Upper lobe of left lung (tissue), 6 donors: ENCODE results near the gene SNRNP40. TPM values are rescaled to one million over a fixed set of nuclear protein-coding genes. Genes with fewer than 3 reads are reported as not detected.
"Not testable (repeated sequence)": the region's sequence is repeated elsewhere in the genome, so short reads cannot be mapped to it uniquely, and the experiment has no call there.

ENCODE experiments used
- ATAC-seq, 2 donors: fragments of 200-7000 bp; cut with Tn5 transposase; one replicate each; pipeline ENCODE4 v1.9.1; 2022; ENCODE audit warnings: mild to moderate bottlenecking in 2 of 2, moderate library complexity in 2 of 2; ENCODE audit not compliant: low FRiP score in 2 of 2
- DNase-seq, 2 donors: peaks; one replicate each; pipeline ENCODE4 v3.0.0-alpha.2; 2019 to 2020
- H3K27ac ChIP-seq, 4 donors: fragments of 200-600 bp; sonication (generic); one replicate each; pipeline ENCODE4 v1.5.1; 2016 to 2019
- H3K27me3 ChIP-seq, 4 donors: fragments of 200-600 bp; sonication (generic); one replicate each; pipeline ENCODE4 v1.5.1; 2017 to 2019
- H3K36me3 ChIP-seq, 4 donors: fragments of 200-600 bp; sonication (generic); one replicate each; pipeline ENCODE4 v1.5.1; 2016 to 2019
- H3K4me1 ChIP-seq, 4 donors: fragments of 200-600 bp; sonication (generic); one replicate each; pipeline ENCODE4 v1.5.1; 2018 to 2019
- H3K4me3 ChIP-seq, 4 donors: fragments of 200-600 bp; sonication (generic); one replicate each; pipeline ENCODE4 v1.5.1; 2017 to 2019; ENCODE audit warnings: mild to moderate bottlenecking in 2 of 4, moderate library complexity in 1 of 4
- H3K9me3 ChIP-seq, 4 donors: fragments of 200-600 bp; sonication (generic); one replicate each; pipeline ENCODE4 v1.5.1; 2018 to 2019
- CTCF ChIP-seq, 6 experiments: fragments of 450-650 bp in 4 of 6; fragments of 200-600 bp in 2 of 6; sonication (generic) in 2 of 6; IDR thresholded peaks; one replicate each; pipeline ENCODE4 v1.5.1; 2016 to 2019; ENCODE audit warnings: antibody characterized with exemption in 6 of 6
- EP300 ChIP-seq, 4 donors: sonication (generic); formaldehyde crosslinking; IDR thresholded peaks; one replicate each; pipeline ENCODE4 v1.5.1; 2017; ENCODE audit warnings: antibody characterized with exemption in 4 of 4, control low read depth in 2 of 4
- POLR2A ChIP-seq, 4 donors: fragments of 450-650 bp; IDR thresholded peaks; one replicate each; pipeline ENCODE4 v1.5.1; 2016 to 2017; ENCODE audit warnings: antibody characterized with exemption in 4 of 4, mild to moderate bottlenecking in 2 of 4
- POLR2AphosphoS5 ChIP-seq, 2 donors: sonication (generic); formaldehyde crosslinking; IDR thresholded peaks; one replicate each; pipeline ENCODE4 v1.5.1; 2017; ENCODE audit warnings: antibody characterized with exemption in 2 of 2
- WGBS, 2 donors: methylation state at CpG; one replicate each; pipeline ENCODE4 v1.1.5; 2017 to 2018; 5-methylcytosine and 5-hydroxymethylcytosine counted together
- total RNA-seq, 6 donors: library from RNA; depleted of rRNA in 4 of 6; stranded (reverse); fragments of >200 nt in 4 of 6; gene quantifications; one replicate each; pipeline versions ENCODE4 v1.1.0 to v1.2.1, GENCODE V29; 2016 to 2021
- donor health status: DM: no; HTN: no; CAD: no; lungs with moderate emphysema.
- donor health status: DM: no; HTN: yes; CAD: no; lungs with severe emphysema.

SNRNP40 gene
- total RNA-seq, 6 donors from 2014 or later = 19.4 to 58.7 (median 44.1) TPM

DNA sequence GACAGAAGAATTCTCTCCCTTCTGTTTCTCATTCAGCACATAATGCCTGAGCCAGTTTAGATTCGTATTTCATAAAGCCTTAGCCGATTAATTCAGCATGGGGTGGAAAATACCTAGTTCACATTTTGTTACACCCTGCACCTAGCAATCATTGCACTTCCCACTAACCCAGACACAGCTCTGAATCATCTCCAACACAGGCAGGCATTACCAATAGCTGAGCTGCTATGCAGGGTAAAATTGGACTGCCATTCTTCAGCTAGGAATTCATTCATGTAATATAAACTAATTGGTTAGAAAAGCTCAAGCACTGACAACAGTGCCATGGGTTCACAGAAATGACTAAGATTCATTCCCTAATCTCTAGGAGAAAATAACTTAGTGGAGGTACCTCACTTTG, 30.0 kb downstream of the SNRNP40 start:
- no peaks in the 10 kb centered on the region for H3K27me3 ChIP-seq
- H3K36me3 ChIP-seq = peaks cover 25 to 89% (median 55%) of the 10 kb centered on the region in 4 donors
- H3K9me3 ChIP-seq = no peaks in the 10 kb centered on the region
- DNase-seq (no peak), ATAC-seq (no peak)
- H3K4me3 ChIP-seq = no peak overlapping the region
- peaks cover 0 to 3% (median 0%) of the 10 kb centered on the region in 4 donors for H3K4me1 ChIP-seq
- no peak for TF ChIP-seq EP300 (IDR thresholded peaks at IDR 0.05)
- no peak for TF ChIP-seq POLR2AphosphoS5 (IDR thresholded peaks at IDR 0.05)
- TF ChIP-seq CTCF (IDR thresholded peaks at IDR 0.05) = no peak
- TF ChIP-seq POLR2A (IDR thresholded peaks at IDR 0.05) = no peak
- no peak overlapping the region for H3K27ac ChIP-seq
- WGBS, 2 donors = 85 to 100% methylated on average over 2 of the region's 2 CpGs

DNA sequence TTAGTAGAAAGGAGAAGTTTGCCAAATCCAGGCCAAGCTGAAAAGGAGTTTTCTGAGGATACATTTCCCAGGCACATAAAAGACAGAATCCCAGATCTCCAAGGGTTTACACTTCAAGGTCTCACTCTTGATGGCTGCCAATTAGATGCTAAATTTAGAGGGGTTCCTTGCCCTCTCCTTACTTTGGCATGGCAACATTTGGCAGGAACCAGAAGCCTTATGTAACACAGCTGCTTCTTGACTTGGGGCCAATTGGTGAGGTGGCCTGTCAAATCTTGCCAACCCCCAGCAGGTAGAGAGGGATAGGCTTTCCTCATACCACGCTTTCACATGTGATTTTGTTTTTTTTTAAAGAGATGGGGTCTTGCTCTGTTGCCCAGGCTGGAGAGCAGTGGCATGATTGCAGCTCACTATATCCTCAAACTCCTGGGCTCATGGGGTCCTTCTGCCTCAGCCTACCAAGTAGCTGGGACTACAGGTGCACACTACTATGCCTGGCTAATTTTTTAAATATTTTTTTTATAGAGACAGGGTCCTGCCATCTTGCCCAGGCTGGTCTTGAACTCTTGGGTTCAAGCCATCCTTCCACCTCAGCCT, 31.7 kb downstream of the SNRNP40 start:
- no peak overlapping the region for H3K27ac ChIP-seq
- 75 to 88% methylated on average over 1 of the region's 1 CpG for WGBS, 2 donors
- no peak overlapping the region for H3K4me3 ChIP-seq
- ATAC-seq = no peak
- DNase-seq = no peak
- H3K27me3 ChIP-seq = no peaks in the 10 kb centered on the region
- peaks cover 20 to 89% (median 57%) of the 10 kb centered on the region in 4 donors for H3K36me3 ChIP-seq
- TF ChIP-seq CTCF (IDR thresholded peaks at IDR 0.05) (no peak), POLR2AphosphoS5 (IDR thresholded peaks at IDR 0.05) (no peak), EP300 (IDR thresholded peaks at IDR 0.05) (no peak), POLR2A (IDR thresholded peaks at IDR 0.05) (no peak)
- H3K4me1 ChIP-seq = peaks cover 0 to 3% (median 0%) of the 10 kb centered on the region in 4 donors
- H3K9me3 ChIP-seq = no peaks in the 10 kb centered on the region

GRCh38 chr1:31263408-31263807, 33.2 kb downstream of the SNRNP40 start:
- no peak for TF ChIP-seq EP300 (IDR thresholded peaks at IDR 0.05)
- Histone ChIP-seq H3K4me1 (peaks cover 0 to 3% (median 0%) of the 10 kb centered on the region in 4 donors), H3K27ac (no peak overlapping the region), H3K36me3 (peaks cover 24 to 89% (median 61%) of the 10 kb centered on the region in 4 donors), H3K27me3 (no peaks in the 10 kb centered on the region), H3K9me3 (no peaks in the 10 kb centered on the region), H3K4me3 (no peak overlapping the region)
- WGBS, 2 donors = 92 to 95% methylated on average over 3 of the region's 3 CpGs
- DNase-seq = no peak
- no peak for ATAC-seq

GRCh38 chr1:31262393-31262792, 34.2 kb downstream of the SNRNP40 start:
- H3K9me3 ChIP-seq, H3K4me3 ChIP-seq, H3K27ac ChIP-seq, H3K4me1 ChIP-seq, ATAC-seq, H3K27me3 ChIP-seq, DNase-seq: not testable (repeated sequence)
- 91 to 93% methylated on average over 5 of the region's 5 CpGs for WGBS, 2 donors
- peaks cover 23 to 89% (median 62%) of the 10 kb centered on the region in 4 donors for H3K36me3 ChIP-seq

- 96 to 100% methylated on average over 3 of the region's 3 CpGs for WGBS, 2 donors
- Histone ChIP-seq H3K27ac (no peak overlapping the region), H3K27me3 (no peaks in the 10 kb centered on the region), H3K4me3 (no peak overlapping the region), H3K9me3 (no peaks in the 10 kb centered on the region), H3K36me3 (peaks cover 18 to 89% (median 59%) of the 10 kb centered on the region in 4 donors), H3K4me1 (peaks cover 0 to 3% (median 0%) of the 10 kb centered on the region in 4 donors)
- no peak for DNase-seq
- TF ChIP-seq POLR2A (IDR thresholded peaks at IDR 0.05) (no peak), CTCF (IDR thresholded peaks at IDR 0.05) (no peak), EP300 (IDR thresholded peaks at IDR 0.05) (no peak), POLR2AphosphoS5 (IDR thresholded peaks at IDR 0.05) (no peak)
- ATAC-seq = no peak
Measured at GRCh38 chr1:31261916-31262315, 34.7 kb downstream of the SNRNP40 start.

- Histone ChIP-seq H3K27ac (no peak overlapping the region), H3K27me3 (no peaks in the 10 kb centered on the region), H3K9me3 (no peaks in the 10 kb centered on the region), H3K4me3 (no peak overlapping the region), H3K4me1 (no peaks in the 10 kb centered on the region), H3K36me3 (peaks cover 13 to 69% (median 51%) of the 10 kb centered on the region in 4 donors)
- DNase-seq = no peak
- no peak for TF ChIP-seq CTCF (IDR thresholded peaks at IDR 0.05)
- TF ChIP-seq POLR2AphosphoS5 (IDR thresholded peaks at IDR 0.05) = no peak
- TF ChIP-seq EP300 (IDR thresholded peaks at IDR 0.05) = no peak
- no peak for TF ChIP-seq POLR2A (IDR thresholded peaks at IDR 0.05)
- no peak for ATAC-seq
- 85 to 98% methylated on average over 3 of the region's 3 CpGs for WGBS, 2 donors
Measured at GRCh38 chr1:31259746-31260145, 36.8 kb downstream of the SNRNP40 start.
